WI38 (cell line): Measurements from ENCODE around the gene ARMC12.

Source experiments
- H3K4me3 ChIP-seq: 2 replicates; pipeline ENCODE4 v1.5.1; 2011; ENCODE audit warnings: low read depth, mild to moderate bottlenecking, control low read depth, low read length
- CTCF ChIP-seq: IDR thresholded peaks from 2 replicates; pipeline ENCODE4 v1.5.1; 2012; ENCODE audit warnings: low read depth, mild to moderate bottlenecking, control low read depth, low read length

ARMC12 gene

GRCh38 chr6:35739645-35740524, 3.1 kb downstream of the ARMC12 start:
- no peak for TF ChIP-seq CTCF
- H3K4me3 ChIP-seq, result no peak overlapping the region

DNA sequence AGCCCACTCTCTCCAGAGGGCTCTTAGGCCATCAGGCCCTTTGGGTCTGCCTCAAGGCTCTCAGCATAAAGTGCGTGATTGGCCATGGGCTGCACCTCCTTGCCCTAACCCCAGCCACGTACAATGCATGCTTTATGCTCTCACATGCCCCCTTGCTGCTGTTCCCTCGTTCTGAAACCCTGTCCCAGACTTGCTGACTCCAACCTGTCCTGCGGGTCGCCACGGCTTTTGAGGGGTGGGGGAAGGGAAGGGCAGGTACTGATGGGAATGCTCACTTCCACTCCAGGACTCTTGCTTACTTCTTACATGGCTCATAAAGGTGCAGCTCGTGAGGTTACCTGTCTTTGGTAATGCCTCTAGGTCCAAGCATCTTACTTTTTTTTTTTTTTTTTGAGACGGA, 6.0 kb downstream of the ARMC12 start:
- no peak overlapping the region for H3K4me3 ChIP-seq
- no peak for TF ChIP-seq CTCF

GRCh38 chr6:35745509-35745908, 8.7 kb downstream of the ARMC12 start:
- no peak for TF ChIP-seq CTCF
- H3K4me3 ChIP-seq, result no peak overlapping the region

- no peak for TF ChIP-seq CTCF
- H3K4me3 ChIP-seq, result no peak overlapping the region
These were observed 9.7 kb downstream of the ARMC12 start for GRCh38 chr6:35746516-35746915.

GRCh38 chr6:35747877-35748276, 11.0 kb downstream of the ARMC12 start:
- H3K4me3 ChIP-seq, result no peak overlapping the region
- no peak for TF ChIP-seq CTCF

GRCh38 chr6:35750557-35750956, 13.7 kb downstream of the ARMC12 start:
- H3K4me3 ChIP-seq, result no peak overlapping the region
- no peak for TF ChIP-seq CTCF

DNA sequence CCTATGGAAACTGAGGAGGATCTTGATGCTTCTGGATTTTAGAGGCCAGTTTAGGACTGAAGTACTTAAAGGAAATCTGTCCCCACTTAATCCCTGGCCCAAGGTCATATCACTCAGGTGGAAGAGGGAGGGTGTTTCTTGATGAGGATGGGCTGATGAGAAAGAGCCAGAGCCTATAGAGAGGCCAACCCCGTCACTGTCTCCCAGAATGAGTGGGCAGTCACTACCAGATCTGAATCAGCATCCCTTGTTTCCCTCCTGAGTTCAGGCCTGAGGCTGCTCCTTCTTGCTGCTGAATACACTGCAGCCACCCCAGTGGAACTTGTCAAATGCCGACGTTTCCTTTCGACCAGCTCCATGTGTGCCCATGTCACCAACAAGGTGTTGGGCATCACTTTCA, 14.8 kb downstream of the ARMC12 start:
- no peak for TF ChIP-seq CTCF
- H3K4me3 ChIP-seq, result no peak overlapping the region
